NCI-H345 treated with DMSO at 0.1 percent for 48 hours (cell line): ENCODE measurements around the gene CCDC71.

Experiments used
- DNase-seq: peaks from one replicate; lab custom pipeline; 2025; ENCODE audit not compliant: unreplicated experiment; lab: John Stamatoyannopoulos, UW

Gene CCDC71

GRCh38 chr3:49132437-49133225, 33.5 kb downstream of the CCDC71 start, which contains the start of gene LAMB2:
Gene LAMB2, minus strand, starts transcription at chr3:49133050. Its CDS starts 183 bp downstream, at chr3:49132867.
- DNase-seq = no peak

- no peak for DNase-seq
Measured at GRCh38 chr3:49132073-49132436, 34.1 kb downstream of the CCDC71 start.

GRCh38 chr3:49131576-49131975, 34.6 kb downstream of the CCDC71 start:
- no peak for DNase-seq

- no peak for DNase-seq
Measured at GRCh38 chr3:49131040-49131439, 35.1 kb downstream of the CCDC71 start.

GRCh38 chr3:49124991-49125670, 41.0 kb downstream of the CCDC71 start:
- no peak for DNase-seq

- DNase-seq = no peak
Measured at GRCh38 chr3:49124203-49124602, 41.9 kb downstream of the CCDC71 start.

GRCh38 chr3:49123687-49124086, 42.4 kb downstream of the CCDC71 start:
- DNase-seq = no peak

- no peak for DNase-seq
Measured at GRCh38 chr3:49122886-49123545, 43.1 kb downstream of the CCDC71 start.

GRCh38 chr3:49122451-49122850, 43.7 kb downstream of the CCDC71 start:
- DNase-seq = no peak

- DNase-seq = no peak
Measured at GRCh38 chr3:49122022-49122421, 44.1 kb downstream of the CCDC71 start.

GRCh38 chr3:49121132-49121736, 44.9 kb downstream of the CCDC71 start:
- DNase-seq = no peak

GRCh38 chr3:49120438-49121131, 45.5 kb downstream of the CCDC71 start, which contains the start of gene USP19:
Gene USP19, minus strand, starts transcription at chr3:49120823. Its CDS starts 1,678 bp downstream, at chr3:49119145.
- DNase-seq = peak; percentile 55

GRCh38 chr3:49120096-49120437, 46.1 kb downstream of the CCDC71 start:
- DNase-seq = no peak

GRCh38 chr3:49119439-49119838, 46.7 kb downstream of the CCDC71 start:
- no peak for DNase-seq

GRCh38 chr3:49119036-49119435, 47.1 kb downstream of the CCDC71 start:
- no peak for DNase-seq
